HG02852 (cell line): ENCODE measurements around the gene ZNF576.
"Not testable (repeated sequence)": the region's sequence is repeated elsewhere in the genome, so short reads cannot be mapped to it uniquely, and the experiment has no call there.

Experiments
- ATAC-seq: cut with Tn5 transposase; IDR thresholded peaks from one replicate; pipeline ENCODE4 v1.9.1; 2021; ENCODE audit warnings: mild to moderate bottlenecking, moderate library complexity; ENCODE audit not compliant: unreplicated experiment

ZNF576 gene

GRCh38 chr19:43574424-43575155 is 21.8 kb upstream of the ZNF576 start:
- no peak for ATAC-seq

DNA sequence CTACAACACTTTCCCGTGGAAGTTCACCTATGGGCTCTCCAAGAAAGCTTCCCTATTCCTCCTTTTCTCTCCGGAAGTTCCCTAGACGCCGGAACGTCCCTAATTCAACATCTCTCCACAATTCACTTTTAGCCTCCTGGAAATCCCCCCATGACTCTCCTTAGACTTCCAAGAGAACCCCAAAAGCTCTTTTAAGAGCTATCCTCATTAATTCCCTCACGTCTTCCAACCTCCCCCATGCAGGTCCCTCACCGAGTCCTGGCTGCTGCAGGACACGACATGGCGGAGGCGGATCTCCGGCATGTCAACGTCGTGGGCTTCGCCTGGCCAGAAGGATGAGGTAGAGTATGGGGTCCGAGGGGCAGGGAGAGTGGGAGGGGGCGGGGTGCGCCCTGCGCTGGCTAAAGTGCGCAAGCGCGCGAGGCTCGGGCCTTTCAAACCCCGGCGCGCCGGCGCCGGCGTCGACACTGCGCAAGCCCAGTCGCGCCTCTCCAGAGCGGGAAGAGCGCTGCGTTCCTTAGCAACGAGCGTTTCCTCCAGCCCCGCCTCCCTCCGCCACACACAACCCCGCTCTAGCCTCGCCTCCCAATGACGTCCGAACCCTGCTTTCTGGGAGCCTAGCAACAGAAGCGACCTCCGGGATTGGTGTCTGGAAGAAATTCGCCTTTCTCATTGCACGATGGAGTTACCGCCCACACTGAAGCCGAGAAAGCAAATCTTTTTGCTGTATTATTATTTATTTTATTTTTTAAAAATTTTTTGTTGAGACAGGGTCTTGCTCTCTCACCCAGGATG is 21.0 kb upstream of the ZNF576 start, which contains the start of the genes PINLYP and XRCC1:
Gene PINLYP, plus strand, starts transcription at position 646 of the 795 bp plus-strand sequence. CDS start 1,391 bp downstream, outside the sequence.
Gene XRCC1, minus strand, starts transcription at position 372 of the 795 bp plus-strand sequence. Its CDS starts 69 bp downstream, at position 303.
- peak; percentile 97 for ATAC-seq

- ATAC-seq = peak; percentile 7
These were observed 20.2 kb upstream of the ZNF576 start for GRCh38 chr19:43575955-43576878.

DNA sequence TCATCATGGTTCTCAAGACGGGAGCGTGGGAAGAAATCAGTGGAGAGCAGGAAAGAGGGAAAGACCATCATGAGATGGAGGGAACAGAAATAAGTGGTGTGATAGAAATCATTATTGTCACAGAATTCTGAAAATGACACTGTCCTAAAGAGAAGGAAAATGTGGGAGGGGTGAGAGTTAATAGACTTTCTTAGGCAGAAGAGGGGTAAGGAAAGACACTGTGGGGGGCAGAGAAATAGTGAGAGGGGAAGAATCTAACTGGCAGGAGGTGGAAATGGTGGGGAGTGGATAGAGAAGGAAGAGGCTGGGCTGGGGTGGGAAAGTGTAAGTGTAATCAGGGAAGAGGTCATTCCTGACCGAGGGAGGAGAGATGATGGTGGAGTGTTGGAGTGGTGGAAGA is 17.6 kb upstream of the ZNF576 start:
- no peak for ATAC-seq

- no peak for ATAC-seq
These were observed 14.9 kb upstream of the ZNF576 start for GRCh38 chr19:43581467-43581866.

DNA sequence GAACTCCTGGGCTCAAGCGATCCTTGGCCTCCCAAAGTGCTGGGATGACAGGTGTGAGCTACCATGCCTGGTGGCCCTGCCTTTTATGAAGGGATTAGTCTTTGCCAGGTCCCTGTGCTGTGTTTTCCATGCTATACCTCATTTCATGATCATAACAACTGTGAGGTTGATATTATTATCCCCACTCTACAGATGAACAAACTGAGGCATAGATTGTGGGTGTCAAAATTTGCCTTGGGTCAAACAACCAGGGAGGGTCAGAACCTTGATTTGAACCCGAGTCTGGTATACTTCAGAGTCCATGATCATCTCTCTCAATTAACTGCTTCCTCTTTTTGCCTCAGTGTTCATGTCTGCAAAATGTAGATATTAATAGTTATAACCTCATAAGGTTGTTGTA is 13.9 kb upstream of the ZNF576 start:
- no peak for ATAC-seq

DNA sequence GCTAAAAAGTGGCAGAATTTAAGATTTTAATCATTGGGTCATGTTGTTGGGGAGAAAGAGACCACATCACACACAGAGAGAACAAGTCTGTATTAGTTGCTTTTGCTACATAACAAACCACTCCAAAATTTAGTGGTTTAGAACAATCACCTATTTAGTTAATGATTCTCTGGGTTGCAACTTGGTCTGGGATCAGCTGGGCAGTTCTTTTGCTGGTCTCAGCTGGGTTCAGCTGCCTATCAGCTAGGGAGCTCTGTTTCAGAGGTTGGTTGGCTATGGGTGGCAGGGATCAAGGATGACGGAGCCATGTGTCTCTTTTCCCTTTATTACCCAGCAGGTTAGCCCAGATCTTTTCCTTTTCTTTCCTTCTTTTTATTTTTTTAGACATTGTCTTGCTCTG is 11.9 kb upstream of the ZNF576 start:
- ATAC-seq = no peak

DNA sequence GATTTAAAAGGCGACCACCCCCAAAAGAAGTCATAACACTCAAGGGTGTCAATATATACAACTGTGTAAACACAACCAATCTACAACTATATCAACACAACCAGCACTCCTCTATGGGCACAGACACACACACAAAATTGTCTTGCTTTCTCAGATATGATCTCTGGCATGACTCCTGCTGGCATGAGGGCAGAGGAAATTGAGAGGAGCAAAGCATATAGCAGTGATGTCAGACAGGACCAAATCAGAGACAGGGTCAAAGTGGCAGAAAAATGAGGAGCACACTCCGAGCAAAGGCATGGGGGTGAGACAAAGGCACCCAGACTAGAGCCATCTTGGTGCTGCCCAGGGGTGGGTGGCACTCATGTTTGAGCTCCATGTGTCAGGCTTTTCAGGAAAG is 10.0 kb upstream of the ZNF576 start:
- no peak for ATAC-seq

DNA sequence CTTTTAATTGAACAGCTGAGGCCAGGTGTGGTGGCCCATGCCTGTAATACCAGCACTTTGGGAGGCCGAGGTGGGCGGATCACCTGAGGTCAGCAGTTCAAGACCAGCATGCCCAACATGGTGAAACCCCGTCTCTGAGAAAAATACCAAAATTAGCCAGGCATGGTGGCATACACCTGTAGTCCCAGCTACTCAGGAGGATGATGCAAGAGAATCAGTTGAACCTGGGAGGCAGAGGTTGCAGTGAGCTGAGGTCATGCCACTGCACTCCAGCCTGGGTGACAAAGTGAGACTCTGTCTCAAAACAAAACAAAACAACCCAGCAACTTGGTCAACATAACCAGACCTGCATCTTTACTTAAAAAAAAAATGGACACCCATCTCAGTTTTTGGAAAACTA is 9.4 kb upstream of the ZNF576 start:
- ATAC-seq = not testable (repeated sequence)

DNA sequence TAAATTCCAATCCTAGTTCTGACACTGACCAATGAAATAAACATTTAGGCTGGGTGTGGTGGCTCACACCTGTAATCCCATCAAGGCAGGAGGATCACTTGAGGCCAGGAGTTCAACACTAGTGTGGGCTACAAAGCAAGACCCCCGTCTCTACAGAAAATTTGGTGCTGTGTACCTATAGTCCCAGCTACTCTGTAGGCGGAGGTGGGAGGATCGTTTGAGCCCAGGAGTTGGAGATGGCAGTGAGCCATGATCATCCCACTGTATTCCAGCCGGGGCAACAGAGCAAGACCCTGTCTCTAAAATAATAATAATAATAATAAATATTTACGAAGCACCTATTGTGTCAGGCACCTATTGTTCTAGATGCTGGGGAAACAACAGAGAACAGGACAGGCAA is 7.1 kb upstream of the ZNF576 start:
- ATAC-seq = no peak

DNA sequence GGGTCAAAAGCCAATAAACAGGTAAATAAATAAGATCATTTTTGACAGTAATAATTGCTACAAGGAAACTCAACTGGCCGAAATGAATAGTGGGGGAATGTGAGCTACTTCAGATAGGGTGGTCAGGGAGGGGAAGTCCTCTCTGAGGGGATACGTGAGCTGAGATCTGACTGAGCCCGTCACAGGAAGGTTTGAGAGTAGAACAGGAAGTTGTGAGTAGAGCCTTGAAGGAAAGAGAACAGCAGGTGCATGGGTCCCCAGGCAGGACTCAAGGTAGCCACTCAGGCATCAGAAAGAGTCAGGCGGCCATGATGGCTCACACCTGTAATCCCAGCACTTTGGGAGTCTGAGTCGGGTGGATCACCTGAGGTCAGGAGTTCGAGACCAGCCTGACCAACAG is 6.7 kb upstream of the ZNF576 start:
- ATAC-seq = no peak

DNA sequence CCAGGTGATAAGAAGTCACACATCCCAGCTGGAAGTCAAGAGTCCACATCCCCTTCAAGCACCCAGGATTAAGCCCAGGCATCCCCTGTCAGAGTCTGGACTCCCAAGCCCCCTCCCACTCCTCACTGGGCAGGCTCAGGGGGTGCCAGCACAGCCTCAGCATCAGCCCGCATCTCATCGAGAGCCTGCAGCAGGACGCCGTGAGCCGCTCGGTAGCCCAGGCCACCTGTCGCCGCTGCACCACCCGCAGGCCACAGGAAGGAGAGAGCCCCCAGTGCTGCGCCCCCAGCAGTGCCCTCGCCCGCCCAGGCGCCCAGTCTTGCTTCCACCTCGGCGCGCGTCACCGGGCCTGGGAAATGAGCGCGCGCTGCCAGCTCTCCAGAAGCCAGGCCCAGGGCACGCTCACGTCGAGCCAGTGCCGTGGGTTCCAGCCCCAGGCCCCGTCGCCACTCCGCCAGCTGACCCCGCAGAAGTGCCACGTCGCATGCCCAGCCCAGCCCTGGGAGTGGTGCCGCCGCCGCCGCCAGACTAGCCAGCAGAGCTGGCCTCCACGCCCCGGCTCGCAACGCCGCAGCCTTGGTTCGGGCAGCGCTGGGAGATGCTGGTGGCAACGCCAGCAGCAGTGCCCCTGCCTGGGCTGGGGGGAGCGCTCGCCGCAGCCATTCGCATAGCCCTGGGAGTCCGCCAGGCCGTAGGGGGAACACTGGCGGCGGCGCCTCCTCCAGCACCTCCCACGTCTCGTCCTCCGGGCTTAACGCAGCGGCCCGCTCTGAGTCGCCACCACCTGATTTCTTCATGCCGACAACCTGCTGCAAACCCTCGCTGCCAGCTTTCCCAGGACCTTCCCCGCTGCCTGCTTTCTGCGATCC is 4.3 kb upstream of the ZNF576 start:
- ATAC-seq = no peak

- no peak for ATAC-seq
These were observed 3.5 kb upstream of the ZNF576 start for GRCh38 chr19:43592800-43593350.

GRCh38 chr19:43594081-43594697 is 2.2 kb upstream of the ZNF576 start:
- no peak for ATAC-seq

DNA sequence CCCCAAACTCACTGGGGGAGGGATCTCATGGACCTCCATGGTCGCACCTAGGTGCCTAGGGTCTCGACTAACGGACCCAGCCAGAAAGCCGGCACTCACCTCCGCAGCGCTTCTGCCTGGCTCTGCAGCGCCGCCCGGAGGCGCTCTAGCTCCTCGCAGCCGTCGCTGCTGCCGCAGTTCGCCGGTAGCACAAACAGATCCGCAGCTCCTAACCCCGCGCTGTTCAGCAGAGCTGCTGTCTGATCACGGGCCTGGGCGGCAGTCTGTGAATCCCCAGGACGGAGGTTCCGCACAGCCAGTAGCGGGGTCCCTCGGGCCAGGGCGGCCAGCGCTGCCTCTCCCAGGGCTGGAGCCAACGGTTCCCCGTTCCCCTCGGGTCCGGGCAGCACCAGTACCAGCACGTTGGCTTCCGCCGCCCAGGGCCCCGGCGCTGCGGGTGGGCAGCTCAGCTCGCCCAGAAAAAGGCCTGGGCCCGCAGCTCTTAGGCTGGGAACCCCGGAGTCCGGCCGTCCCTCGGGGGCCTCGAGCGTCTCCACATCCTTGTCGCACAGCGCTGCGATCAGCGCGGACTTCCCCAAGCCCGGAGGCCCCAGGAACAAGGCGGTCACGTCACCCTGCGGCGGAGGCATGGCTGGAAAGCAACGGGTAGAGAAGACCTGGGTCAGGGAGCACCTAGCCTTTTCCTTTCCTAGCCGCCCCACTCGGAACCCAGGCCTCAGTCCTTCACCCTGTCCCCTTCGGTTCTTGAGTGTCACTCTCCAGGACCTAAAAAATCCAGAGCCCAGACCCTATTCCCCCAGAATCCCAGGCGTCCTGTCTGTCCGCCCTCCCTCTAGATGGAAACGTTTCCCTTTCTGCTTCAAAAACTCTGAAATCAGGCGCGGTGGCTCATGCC is 1.4 kb upstream of the ZNF576 start:
- no peak for ATAC-seq

DNA sequence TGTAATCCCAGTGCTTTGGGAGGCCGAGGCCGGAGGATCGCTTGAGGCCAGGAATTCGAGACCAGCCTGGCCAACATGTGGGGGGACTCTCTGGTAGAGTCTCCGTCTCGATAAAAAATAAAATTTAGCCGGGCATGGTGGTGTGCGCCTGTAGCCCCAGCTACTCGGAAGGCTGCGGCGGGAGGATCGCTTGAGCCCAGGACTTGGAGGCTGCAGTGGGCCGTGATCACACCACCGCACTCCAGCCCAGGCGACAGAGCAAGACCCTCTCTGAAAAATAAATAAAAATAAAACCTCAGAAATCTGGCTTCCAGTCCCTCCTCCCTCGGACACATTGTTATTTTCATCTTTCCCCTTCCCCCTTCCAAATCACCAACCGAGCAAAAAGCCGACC is 793 bp upstream of the ZNF576 start:
- ATAC-seq = peak; percentile 8

GRCh38 chr19:43596842-43597461 is 557 bp downstream of the ZNF576 start:
- no peak for ATAC-seq

- no peak for ATAC-seq
These were observed 1.5 kb downstream of the ZNF576 start for GRCh38 chr19:43597876-43598275.
